ENCODE measurements around the gene ENOX2. TPM values are rescaled to one million over a fixed set of nuclear protein-coding genes. Genes with fewer than 3 reads are reported as not detected.

Gene ENOX2
- total and polyA plus RNA-seq, 2 of the 13 experiments (the other 11 are each of a cell fraction or from before 2014, with no cell fraction given) = 5.9 to 8.5 TPM

DNA sequence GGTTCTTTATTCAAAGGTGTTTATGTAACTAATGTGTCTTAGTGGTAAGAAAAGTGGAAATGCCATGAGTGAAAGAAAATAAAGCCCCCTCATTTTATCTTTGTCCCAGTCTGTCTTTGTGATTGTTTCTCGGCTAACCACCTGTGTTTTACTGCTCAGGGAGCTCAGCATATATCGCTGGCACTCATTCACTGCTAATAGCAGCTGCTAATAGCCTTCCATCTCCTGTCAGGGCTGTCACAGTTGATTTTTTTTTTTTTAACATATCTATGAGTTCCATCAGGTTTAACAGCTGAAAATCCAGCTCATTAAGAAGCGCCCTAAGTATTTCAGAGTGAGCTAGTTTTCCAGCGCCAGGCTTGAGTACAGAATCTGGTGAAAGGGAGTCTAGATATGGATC is 295.6 kb downstream of the ENOX2 start:
- ATAC-seq = no peak
- no peak for FAIRE-seq
- Histone ChIP-seq H3K9me3 (ENCODE audit: low read length) (no peaks in the 10 kb centered on the region), H3K79me2 (ENCODE audit: insufficient read depth, low read length) (no peaks in the 10 kb centered on the region), H3K4me1 (ENCODE audit: insufficient read depth, low read length) (no peaks in the 10 kb centered on the region), H3K4me2 (ENCODE audit: low read depth, low read length) (no peak overlapping the region), H3K27me3 (ENCODE audit: control insufficient read depth in 1 of 2, insufficient read depth in 2 of 2, low read length in 2 of 2) (no peaks in the 10 kb centered on the region), H3K36me3 (replicated peaks in 1 of 2; ENCODE audit: control insufficient read depth in 1 of 2, insufficient read depth in 2 of 2, low read length in 2 of 2) (no peaks in the 10 kb centered on the region), H2AFZ (ENCODE audit: low read length) (no peak overlapping the region), H3K4me3 (replicated peaks in 1 of 3; ENCODE audit: insufficient read depth in 1 of 3, low read depth in 2 of 3, low read length in 3 of 3) (no peak overlapping the region), H3K9ac (ENCODE audit: insufficient read depth, low read depth, low read length) (no peak overlapping the region), H3K27ac (ENCODE audit: extremely low read length, insufficient read depth, low read length) (no peak overlapping the region), H4K20me1 (ENCODE audit: insufficient read depth, low read length) (no peaks in the 10 kb centered on the region)
- CTCF ChIA-PET (ENCODE audit: low intra/inter-chr PET ratio, low total read pairs) = no interaction called here
- 24% methylated on average over 4 of the region's 4 CpGs for WGBS (ENCODE audit: low lambda C conversion rate)
- DNase-seq (ENCODE audit: low spot score) = no peak
- TF ChIP-seq IRF2 (CRISPR knock-in tag; IDR thresholded peaks at IDR 0.05) (no peak), CHCHD3 (CRISPR knock-in tag; IDR thresholded peaks at IDR 0.05) (no peak), ZSCAN22 (CRISPR knock-in tag; IDR thresholded peaks at IDR 0.05) (no peak)
- TF ChIP-seq, protein P1, sequence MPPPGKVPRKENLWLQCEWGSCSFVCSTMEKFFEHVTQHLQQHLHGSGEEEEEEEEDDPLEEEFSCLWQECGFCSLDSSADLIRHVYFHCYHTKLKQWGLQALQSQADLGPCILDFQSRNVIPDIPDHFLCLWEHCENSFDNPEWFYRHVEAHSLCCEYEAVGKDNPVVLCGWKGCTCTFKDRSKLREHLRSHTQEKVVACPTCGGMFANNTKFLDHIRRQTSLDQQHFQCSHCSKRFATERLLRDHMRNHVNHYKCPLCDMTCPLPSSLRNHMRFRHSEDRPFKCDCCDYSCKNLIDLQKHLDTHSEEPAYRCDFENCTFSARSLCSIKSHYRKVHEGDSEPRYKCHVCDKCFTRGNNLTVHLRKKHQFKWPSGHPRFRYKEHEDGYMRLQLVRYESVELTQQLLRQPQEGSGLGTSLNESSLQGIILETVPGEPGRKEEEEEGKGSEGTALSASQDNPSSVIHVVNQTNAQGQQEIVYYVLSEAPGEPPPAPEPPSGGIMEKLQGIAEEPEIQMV (CRISPR knock-in tag; IDR thresholded peaks at IDR 0.05; ENCODE audit: low read depth) = no peak
- TF ChIP-seq, protein P2, sequence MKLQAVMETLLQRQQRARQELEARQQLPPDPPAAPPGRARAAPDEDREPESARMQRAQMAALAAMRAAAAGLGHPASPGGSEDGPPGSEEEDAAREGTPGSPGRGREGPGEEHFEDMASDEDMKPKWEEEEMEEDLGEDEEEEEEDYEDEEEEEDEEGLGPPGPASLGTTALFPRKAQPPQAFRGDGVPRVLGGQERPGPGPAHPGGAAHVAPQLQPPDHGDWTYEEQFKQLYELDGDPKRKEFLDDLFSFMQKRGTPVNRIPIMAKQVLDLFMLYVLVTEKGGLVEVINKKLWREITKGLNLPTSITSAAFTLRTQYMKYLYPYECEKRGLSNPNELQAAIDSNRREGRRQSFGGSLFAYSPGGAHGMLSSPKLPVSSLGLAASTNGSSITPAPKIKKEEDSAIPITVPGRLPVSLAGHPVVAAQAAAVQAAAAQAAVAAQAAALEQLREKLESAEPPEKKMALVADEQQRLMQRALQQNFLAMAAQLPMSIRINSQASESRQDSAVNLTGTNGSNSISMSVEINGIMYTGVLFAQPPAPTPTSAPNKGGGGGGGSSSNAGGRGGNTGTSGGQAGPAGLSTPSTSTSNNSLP (IDR thresholded peaks at IDR 0.05; ENCODE audit: low read depth, low read length) = no peak
- TF ChIP-seq, protein P3, sequence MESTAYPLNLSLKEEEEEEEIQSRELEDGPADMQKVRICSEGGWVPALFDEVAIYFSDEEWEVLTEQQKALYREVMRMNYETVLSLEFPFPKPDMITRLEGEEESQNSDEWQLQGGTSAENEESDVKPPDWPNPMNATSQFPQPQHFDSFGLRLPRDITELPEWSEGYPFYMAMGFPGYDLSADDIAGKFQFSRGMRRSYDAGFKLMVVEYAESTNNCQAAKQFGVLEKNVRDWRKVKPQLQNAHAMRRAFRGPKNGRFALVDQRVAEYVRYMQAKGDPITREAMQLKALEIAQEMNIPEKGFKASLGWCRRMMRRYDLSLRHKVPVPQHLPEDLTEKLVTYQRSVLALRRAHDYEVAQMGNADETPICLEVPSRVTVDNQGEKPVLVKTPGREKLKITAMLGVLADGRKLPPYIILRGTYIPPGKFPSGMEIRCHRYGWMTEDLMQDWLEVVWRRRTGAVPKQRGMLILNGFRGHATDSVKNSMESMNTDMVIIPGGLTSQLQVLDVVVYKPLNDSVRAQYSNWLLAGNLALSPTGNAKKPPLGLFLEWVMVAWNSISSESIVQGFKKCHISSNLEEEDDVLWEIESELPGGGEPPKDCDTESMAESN (CRISPR knock-in tag; conservative IDR thresholded peaks at IDR 0.05) = no peak
- in situ Hi-C loops (cut with HindIII; ENCODE audit: extremely low pct_ligation_motif_present, low pct_unique_long_range_greater_than_20kb) = no loop called here
- POLR2A ChIA-PET = no interaction called here
- intact Hi-C loops (cut with micrococcal nuclease; ENCODE audit: unreplicated experiment) = no loop called here
- no TSS peak for BruUV-seq (replicated peaks)

All from HepG2 (cell line).